GM04504 (cell line): ENCODE measurements around the gene CNN2.

ENCODE experiments used
- DNase-seq: peaks from one replicate; pipeline ENCODE4 v3.0.0-alpha.2; 2012; ENCODE audit warnings: low read depth

Gene CNN2

GRCh38 chr19:995051-995827, 31.2 kb upstream of the CNN2 start:
- DNase-seq = no peak

GRCh38 chr19:996051-996838, 30.2 kb upstream of the CNN2 start:
- DNase-seq = no peak

- DNase-seq = no peak
These were observed 28.3 kb upstream of the CNN2 start for GRCh38 chr19:998064-998463.

- no peak for DNase-seq
These were observed 27.1 kb upstream of the CNN2 start for GRCh38 chr19:999379-999719.

GRCh38 chr19:1000095-1000494, 26.3 kb upstream of the CNN2 start, which contains the start of gene GRIN3B:
TSS of gene GRIN3B (plus strand) at chr19:1000419. CDS start at chr19:1000438, 19 bp downstream.
- DNase-seq = no peak

GRCh38 chr19:1000591-1001537, 25.5 kb upstream of the CNN2 start:
- no peak for DNase-seq

GRCh38 chr19:1001538-1002166, 24.8 kb upstream of the CNN2 start:
- no peak for DNase-seq

- DNase-seq = no peak
These were observed 23.8 kb upstream of the CNN2 start for GRCh38 chr19:1002600-1002999.

- no peak for DNase-seq
These were observed 23.1 kb upstream of the CNN2 start for GRCh38 chr19:1003283-1003682.

- DNase-seq = no peak
These were observed 22.1 kb upstream of the CNN2 start for GRCh38 chr19:1004204-1004802.

- DNase-seq = no peak
These were observed 21.4 kb upstream of the CNN2 start for GRCh38 chr19:1004803-1005664.

GRCh38 chr19:1006711-1007398, 19.6 kb upstream of the CNN2 start:
- DNase-seq = no peak

GRCh38 chr19:1007399-1008251, 18.8 kb upstream of the CNN2 start:
- no peak for DNase-seq

- no peak for DNase-seq
These were observed 18.0 kb upstream of the CNN2 start for GRCh38 chr19:1008268-1009040.

GRCh38 chr19:1009041-1009980, 17.1 kb upstream of the CNN2 start:
- DNase-seq = no peak

- no peak for DNase-seq
These were observed 16.3 kb upstream of the CNN2 start for GRCh38 chr19:1009981-1010538.
